Upper lobe of left lung (tissue), 6 donors: ENCODE data around the gene CNPY1. TPM values are rescaled to one million over a fixed set of nuclear protein-coding genes. Genes with fewer than 3 reads are reported as not detected.

Experiments used
- ATAC-seq, 2 donors: fragments of 200-7000 bp; cut with Tn5 transposase; one replicate each; pipeline ENCODE4 v1.9.1; 2022; ENCODE audit warnings: mild to moderate bottlenecking in 2 of 2, moderate library complexity in 2 of 2; ENCODE audit not compliant: low FRiP score in 2 of 2
- DNase-seq, 2 donors: peaks; one replicate each; pipeline ENCODE4 v3.0.0-alpha.2; 2019 to 2020
- H3K27ac ChIP-seq, 4 donors: fragments of 200-600 bp; sonication (generic); one replicate each; pipeline ENCODE4 v1.5.1; 2016 to 2019
- H3K27me3 ChIP-seq, 4 donors: fragments of 200-600 bp; sonication (generic); one replicate each; pipeline ENCODE4 v1.5.1; 2017 to 2019
- H3K36me3 ChIP-seq, 4 donors: fragments of 200-600 bp; sonication (generic); one replicate each; pipeline ENCODE4 v1.5.1; 2016 to 2019
- H3K4me1 ChIP-seq, 4 donors: fragments of 200-600 bp; sonication (generic); one replicate each; pipeline ENCODE4 v1.5.1; 2018 to 2019
- H3K4me3 ChIP-seq, 4 donors: fragments of 200-600 bp; sonication (generic); one replicate each; pipeline ENCODE4 v1.5.1; 2017 to 2019; ENCODE audit warnings: mild to moderate bottlenecking in 2 of 4, moderate library complexity in 1 of 4
- H3K9me3 ChIP-seq, 4 donors: fragments of 200-600 bp; sonication (generic); one replicate each; pipeline ENCODE4 v1.5.1; 2018 to 2019
- CTCF ChIP-seq, 6 experiments: fragments of 450-650 bp in 4 of 6; fragments of 200-600 bp in 2 of 6; sonication (generic) in 2 of 6; IDR thresholded peaks; one replicate each; pipeline ENCODE4 v1.5.1; 2016 to 2019; ENCODE audit warnings: antibody characterized with exemption in 6 of 6
- EP300 ChIP-seq, 4 donors: sonication (generic); formaldehyde crosslinking; IDR thresholded peaks; one replicate each; pipeline ENCODE4 v1.5.1; 2017; ENCODE audit warnings: antibody characterized with exemption in 4 of 4, control low read depth in 2 of 4
- POLR2A ChIP-seq, 4 donors: fragments of 450-650 bp; IDR thresholded peaks; one replicate each; pipeline ENCODE4 v1.5.1; 2016 to 2017; ENCODE audit warnings: antibody characterized with exemption in 4 of 4, mild to moderate bottlenecking in 2 of 4
- POLR2AphosphoS5 ChIP-seq, 2 donors: sonication (generic); formaldehyde crosslinking; IDR thresholded peaks; one replicate each; pipeline ENCODE4 v1.5.1; 2017; ENCODE audit warnings: antibody characterized with exemption in 2 of 2
- WGBS, 2 donors: methylation state at CpG; one replicate each; pipeline ENCODE4 v1.1.5; 2017 to 2018; 5-methylcytosine and 5-hydroxymethylcytosine counted together
- total RNA-seq, 6 donors: library from RNA; depleted of rRNA in 4 of 6; stranded (reverse); fragments of >200 nt in 4 of 6; gene quantifications; one replicate each; pipeline versions ENCODE4 v1.1.0 to v1.2.1, GENCODE V29; 2016 to 2021
- donor health status: DM: no; HTN: no; CAD: no; lungs with moderate emphysema.
- donor health status: DM: no; HTN: yes; CAD: no; lungs with severe emphysema.

Gene CNPY1
- total RNA-seq, 6 donors from 2014 or later, result not detected

GRCh38 chr7:155517969-155518368, 28.4 kb downstream of the CNPY1 start:
- Histone ChIP-seq H3K27ac (no peak overlapping the region), H3K4me1 (no peaks in the 10 kb centered on the region), H3K9me3 (no peaks in the 10 kb centered on the region), H3K4me3 (no peak overlapping the region), H3K27me3 (peaks cover 0 to 8% (median 0%) of the 10 kb centered on the region in 4 donors), H3K36me3 (no peaks in the 10 kb centered on the region)
- DNase-seq (no peak), ATAC-seq (no peak)
- WGBS, 2 donors, result 66 to 88% methylated on average over 5 of the region's 5 CpGs
- TF ChIP-seq CTCF (IDR thresholded peaks at IDR 0.05), result no peak
- no peak for TF ChIP-seq POLR2A (IDR thresholded peaks at IDR 0.05)
- TF ChIP-seq POLR2AphosphoS5 (IDR thresholded peaks at IDR 0.05), result no peak
- TF ChIP-seq EP300 (IDR thresholded peaks at IDR 0.05), result no peak

DNA sequence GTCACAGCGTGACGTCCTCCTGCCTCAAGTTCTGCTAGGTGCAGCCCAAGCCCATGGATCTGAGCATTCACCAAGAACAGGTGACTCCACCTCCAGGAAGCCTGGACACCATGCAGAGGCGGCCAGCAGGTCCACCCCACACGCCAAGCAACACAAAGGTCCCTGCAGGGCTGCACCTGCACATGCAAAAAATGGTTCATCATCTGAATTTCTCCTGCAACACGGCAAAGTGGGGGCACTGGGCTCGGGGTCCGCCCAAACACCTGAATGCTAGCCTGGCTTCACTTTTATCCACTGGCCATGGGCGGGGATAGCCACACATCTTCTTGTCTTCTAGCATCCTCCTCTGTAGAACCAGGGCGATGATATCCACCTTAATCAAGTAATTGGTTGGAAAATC, 28.9 kb downstream of the CNPY1 start:
- H3K27ac ChIP-seq, result no peak overlapping the region
- H3K4me1 ChIP-seq, result no peaks in the 10 kb centered on the region
- 71 to 83% methylated on average over 5 to 9 of the region's 9 CpGs for WGBS, 2 donors
- ATAC-seq (no peak), DNase-seq (no peak)
- no peaks in the 10 kb centered on the region for H3K9me3 ChIP-seq
- H3K27me3 ChIP-seq, result peaks cover 0 to 8% (median 0%) of the 10 kb centered on the region in 4 donors
- no peaks in the 10 kb centered on the region for H3K36me3 ChIP-seq
- TF ChIP-seq POLR2AphosphoS5 (IDR thresholded peaks at IDR 0.05) (no peak), EP300 (IDR thresholded peaks at IDR 0.05) (no peak), CTCF (IDR thresholded peaks at IDR 0.05) (no peak), POLR2A (IDR thresholded peaks at IDR 0.05) (no peak)
- no peak overlapping the region for H3K4me3 ChIP-seq

DNA sequence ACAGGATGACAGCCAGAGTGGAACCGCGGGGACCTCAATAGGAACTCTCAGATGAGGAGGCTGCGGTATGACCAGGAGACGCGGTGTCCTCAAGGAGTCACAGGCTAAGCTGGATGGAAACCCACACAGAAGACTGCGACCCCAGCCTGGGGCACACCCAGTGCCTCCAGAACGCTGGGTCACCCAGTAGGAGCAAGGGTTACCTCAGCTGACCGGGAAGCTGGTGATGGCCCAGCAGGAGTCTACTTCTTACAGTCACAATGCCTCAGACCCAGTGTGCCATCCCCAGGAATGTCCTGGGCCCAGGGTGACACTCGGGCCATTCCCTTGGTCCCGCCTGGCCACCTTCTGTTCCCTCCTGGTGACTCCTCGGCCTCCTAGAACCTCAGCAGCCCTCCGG, 29.9 kb downstream of the CNPY1 start:
- 91 to 93% methylated on average over 5 to 12 of the region's 12 CpGs for WGBS, 2 donors
- ATAC-seq (peak in 1 of 2 donors; percentile 58), DNase-seq (no peak)
- H3K4me3 ChIP-seq, result no peak overlapping the region
- no peaks in the 10 kb centered on the region for H3K9me3 ChIP-seq
- no peaks in the 10 kb centered on the region for H3K4me1 ChIP-seq
- no peaks in the 10 kb centered on the region for H3K36me3 ChIP-seq
- H3K27ac ChIP-seq, result no peak overlapping the region
- TF ChIP-seq EP300 (IDR thresholded peaks at IDR 0.05) (no peak), POLR2A (IDR thresholded peaks at IDR 0.05) (no peak), POLR2AphosphoS5 (IDR thresholded peaks at IDR 0.05) (no peak), CTCF (IDR thresholded peaks at IDR 0.05) (no peak)
- peaks cover 0 to 8% (median 3%) of the 10 kb centered on the region in 4 donors for H3K27me3 ChIP-seq

DNA sequence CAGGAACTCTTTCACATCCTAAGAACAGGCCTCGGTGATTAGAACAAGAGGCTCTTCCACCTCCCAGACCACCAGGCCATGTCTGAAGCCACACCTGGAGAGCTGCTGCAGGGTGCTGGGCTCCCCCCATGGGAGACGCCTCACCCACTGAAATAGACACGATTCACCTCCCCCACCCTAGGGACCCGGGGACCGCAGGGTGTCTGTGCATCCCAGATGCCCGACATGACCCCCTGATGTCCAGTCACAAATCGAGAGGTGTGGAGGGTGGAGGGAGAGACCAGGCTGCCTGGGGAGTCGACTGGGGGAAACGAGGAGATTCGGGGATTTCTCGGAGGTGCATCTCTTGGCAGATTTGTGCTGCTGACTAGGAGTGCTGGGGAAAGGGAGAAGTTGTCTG, 31.0 kb downstream of the CNPY1 start:
- H3K9me3 ChIP-seq, result no peaks in the 10 kb centered on the region
- H3K27ac ChIP-seq, result no peak overlapping the region
- DNase-seq (no peak), ATAC-seq (no peak)
- no peak overlapping the region for H3K4me3 ChIP-seq
- H3K4me1 ChIP-seq, result no peaks in the 10 kb centered on the region
- 68 to 76% methylated on average over 11 of the region's 11 CpGs for WGBS, 2 donors
- TF ChIP-seq POLR2AphosphoS5 (IDR thresholded peaks at IDR 0.05) (no peak), CTCF (IDR thresholded peaks at IDR 0.05) (no peak), POLR2A (IDR thresholded peaks at IDR 0.05) (no peak), EP300 (IDR thresholded peaks at IDR 0.05) (no peak)
- H3K27me3 ChIP-seq, result peaks cover 0 to 15% (median 9%) of the 10 kb centered on the region in 4 donors
- no peaks in the 10 kb centered on the region for H3K36me3 ChIP-seq

- TF ChIP-seq POLR2A (IDR thresholded peaks at IDR 0.05) (no peak), EP300 (IDR thresholded peaks at IDR 0.05) (no peak), POLR2AphosphoS5 (IDR thresholded peaks at IDR 0.05) (no peak), CTCF (IDR thresholded peaks at IDR 0.05) (no peak)
- no peak for ATAC-seq
- Histone ChIP-seq H3K4me1 (peaks cover 0 to 9% (median 4%) of the 10 kb centered on the region in 4 donors), H3K36me3 (no peaks in the 10 kb centered on the region), H3K27me3 (peaks cover 2 to 25% (median 18%) of the 10 kb centered on the region in 4 donors), H3K27ac (no peak overlapping the region), H3K9me3 (no peaks in the 10 kb centered on the region), H3K4me3 (no peak overlapping the region)
- 84 to 86% methylated on average over 8 of the region's 8 CpGs for WGBS, 2 donors
- DNase-seq, result no peak
Measured at GRCh38 chr7:155514296-155514695, 32.1 kb downstream of the CNPY1 start.
